Measurements from ENCODE around the gene CTDSP1. TPM values are rescaled to one million over a fixed set of nuclear protein-coding genes. Genes with fewer than 3 reads are reported as not detected.

The CTDSP1 gene
- total RNA-seq, 1 experiment from 2014 or later: 52.3 TPM

- H3K36me3 Mint-ChIP-seq (ENCODE audit: insufficient read depth in 1 of 3, low read depth in 3 of 3): no peaks in the 10 kb centered on the region
- H3K9me3 Mint-ChIP-seq: no peaks in the 10 kb centered on the region
- Histone ChIP-seq H4K20me1 (ENCODE audit: control insufficient read depth, insufficient read depth, insufficient read length) (no peaks in the 10 kb centered on the region), H3T11ph (ENCODE audit: low read length) (no peak overlapping the region), H3K9ac (ENCODE audit: extremely low read depth, insufficient read length, low read length) (no peak overlapping the region), H3K23ac (ENCODE audit: insufficient read length, low read depth, low read length) (no peak overlapping the region), H3K27me3 (ENCODE audit: insufficient read depth, low read length) (peaks cover 2% of the 10 kb centered on the region; the same call in 1 of the 2 replicates), H3K79me2 (ENCODE audit: insufficient read depth, low read length) (no peaks in the 10 kb centered on the region), H2BK20ac (ENCODE audit: low read depth, low read length, poor library complexity, severe bottlenecking) (no peak overlapping the region), H2BK15ac (ENCODE audit: low read depth, low read length) (no peak overlapping the region), H4K8ac (replicated peaks; ENCODE audit: insufficient read length, low read depth, low read length) (no peak overlapping the region), H3K9me3 (ENCODE audit: control insufficient read depth, low read depth, low read length) (no peaks in the 10 kb centered on the region), H2AK5ac (ENCODE audit: insufficient read length, low read length) (no peak overlapping the region), H2BK5ac (ENCODE audit: insufficient read length, low read length) (no peak overlapping the region), H4K5ac (ENCODE audit: insufficient read length, low read depth, low read length) (no peak overlapping the region), H3K27ac (ENCODE audit: insufficient read length, low read depth, low read length) (no peak overlapping the region), H2BK120ac (ENCODE audit: low read depth, low read length, poor library complexity, severe bottlenecking) (no peak overlapping the region), H3K23me2 (ENCODE audit: insufficient read length, low read depth, low read length, poor library complexity, severe bottlenecking) (peaks cover 6% of the 10 kb centered on the region), H3K14ac (ENCODE audit: insufficient read depth, low read length) (no peak overlapping the region), H3K79me1 (ENCODE audit: insufficient read depth, low read depth, low read length, poor library complexity, severe bottlenecking) (no peaks in the 10 kb centered on the region), H3K4me1 (ENCODE audit: insufficient read depth, low read length) (no peaks in the 10 kb centered on the region), H4K91ac (ENCODE audit: insufficient read length, low read depth, low read length) (no peak overlapping the region), H3K56ac (ENCODE audit: insufficient read length, low read depth, low read length) (no peak overlapping the region), H3K4me2 (ENCODE audit: insufficient read depth, insufficient read length, low read length) (no peak overlapping the region), H2AFZ (ENCODE audit: low read length) (no peak overlapping the region), H3K18ac (ENCODE audit: insufficient read length, low read depth, low read length) (no peak overlapping the region), H2BK12ac (ENCODE audit: insufficient read length, low read depth, low read length) (no peak overlapping the region), H3K4ac (ENCODE audit: low read depth, low read length) (no peak overlapping the region)
- no peak for DNase-seq
- no peak for TF ChIP-seq CTCF (conservative IDR thresholded peaks at IDR 0.05)
- WGBS (ENCODE audit: extremely low coverage, insufficient read length, low lambda C conversion rate): no CpG with 5 or more reads among the region's 6 CpGs
- peaks cover 5 to 11% of the 10 kb centered on the region in 2 experiments; a peak in 3 of 4 replicates for H3K4me1 Mint-ChIP-seq
- H3K4me3 Mint-ChIP-seq: no peak overlapping the region
- H3K27me3 Mint-ChIP-seq (ENCODE audit: low read depth): peaks cover 49% of the 10 kb centered on the region
- no peak overlapping the region for H3K27ac Mint-ChIP-seq
Measured at GRCh38 chr2:218382785-218383184, 16.9 kb upstream of the CTDSP1 start.

Measured in H9 (cell line).